GM12878 (cell line): ENCODE measurements around the gene RPRML. TPM values are rescaled to one million over a fixed set of nuclear protein-coding genes. Genes with fewer than 3 reads are reported as not detected.
A peak's percentile ranks its signal among the peaks of the same experiment; 100 is the strongest.

Experiments used
- ATAC-seq: fragments of 200-7000 bp; cut with Tn5 transposase; 3 replicates; pipeline ENCODE4 v1.9.1; 2020; ENCODE audit warnings: mild to moderate bottlenecking, moderate library complexity
- BruUV-seq: library from RNA; stranded (reverse); fragments of 400-500 nt; replicated peaks from 2 replicates; lab custom pipeline; 2021; lab: Mats Ljungman, UMichigan
- CTCF ChIA-PET: fragments of 300-600 bp; sonication (Branson Sonifier 250); formaldehyde crosslinking; extraction: SDS; loops from one replicate; lab custom pipeline; 2021; ENCODE audit warnings: inconsistent platforms; lab: Yijun Ruan, JAX
- POLR2A ChIA-PET: fragments of 350-600 bp; formaldehyde crosslinking; extraction: SDS; loops from one replicate; lab custom pipeline; 2021; ENCODE audit warnings: inconsistent platforms; lab: Charles Lee
- RAD21 ChIA-PET: fragments of 300-600 bp; sonication (Branson Sonifier 250); formaldehyde crosslinking; loops from one replicate; lab custom pipeline; 2023; ENCODE audit warnings: antibody characterized with exemption; ENCODE audit not compliant: unreplicated experiment; lab: Charles Lee
- SMC1A ChIA-PET: fragments of 300-600 bp; sonication (Branson Sonifier 250); formaldehyde crosslinking; loops from one replicate; lab custom pipeline; 2023; ENCODE audit not compliant: unreplicated experiment, uncharacterized antibody; lab: Charles Lee
- DNase-seq: peaks from one replicate; pipeline ENCODE4 v3.0.0-alpha.2; 2011; ENCODE audit warnings: low read depth, low spot score
- FAIRE-seq: peaks from 3 replicates; lab custom pipeline; 2011; peaks lifted over from hg19 to GRCh38; lab: Jason Lieb, UNC
- H2AFZ ChIP-seq: 2 replicates; pipeline ENCODE4 v1.6.0; 2011; ENCODE audit warnings: low read depth, low read length, control low read depth; ENCODE audit not compliant: control insufficient read depth
- H3K27ac ChIP-seq: 2 replicates; pipeline ENCODE4 v1.5.1; 2011; ENCODE audit warnings: control low read depth; ENCODE audit not compliant: control insufficient read depth, insufficient read depth
- H3K27me3 ChIP-seq, 2 experiments: replicated peaks in 1 of 2; 2 replicates each; pipeline versions ENCODE4 v1.6.0 to v1.6.1; 2011; ENCODE audit warnings: low read length in 1 of 2; ENCODE audit not compliant: control insufficient read depth in 2 of 2, insufficient read depth in 2 of 2
- H3K36me3 ChIP-seq, 2 experiments: 2 replicates each; pipeline ENCODE4 v1.5.1; 2011; ENCODE audit warnings: low read length in 1 of 2; ENCODE audit not compliant: control insufficient read depth in 2 of 2, insufficient read depth in 2 of 2
- H3K4me1 ChIP-seq: 2 replicates; pipeline ENCODE4 v1.6.1; 2011; ENCODE audit warnings: mild to moderate bottlenecking, low read length, moderate library complexity, mixed read lengths; ENCODE audit not compliant: control insufficient read depth, insufficient read depth
- H3K4me2 ChIP-seq: 2 replicates; pipeline ENCODE4 v1.6.0; 2011; ENCODE audit warnings: control low read depth; ENCODE audit not compliant: control insufficient read depth, insufficient read depth
- H3K4me3 ChIP-seq: fragments of 200-600 bp; sonication (generic); 2 replicates; pipeline ENCODE4 v1.5.1; 2016
- H3K79me2 ChIP-seq: 2 replicates; pipeline ENCODE4 v1.6.0; 2011; ENCODE audit warnings: low read length; ENCODE audit not compliant: control insufficient read depth, insufficient read depth
- H3K9ac ChIP-seq: 2 replicates; pipeline ENCODE4 v1.8.0; 2011; ENCODE audit warnings: low read length, control low read depth, mixed read lengths; ENCODE audit not compliant: control insufficient read depth, insufficient read depth
- H3K9me3 ChIP-seq: replicated peaks from 3 replicates; pipeline ENCODE4 v1.5.1; 2011; ENCODE audit warnings: mild to moderate bottlenecking, low read length; ENCODE audit not compliant: control insufficient read depth, insufficient read depth
- H4K20me1 ChIP-seq: 2 replicates; pipeline ENCODE4 v1.6.0; 2011; ENCODE audit not compliant: control insufficient read depth, insufficient read depth
- BHLHE40 ChIP-seq, 2 experiments: fragments of 450-650 bp in 1 of 2; IDR thresholded peaks; 2 replicates each; pipeline ENCODE4 v1.6.1; 2011 to 2017; ENCODE audit warnings: low read depth in 2 of 2, borderline replicate concordance in 1 of 2, improper control_type of control experiment in 1 of 2, low read length in 1 of 2, mild to moderate bottlenecking in 1 of 2
- EGR1 ChIP-seq, 2 experiments: IDR thresholded peaks; 1 replicate in 1 of 2; 2 replicates in 1 of 2; pipeline ENCODE4 v1.6.1; 2011 to 2012; ENCODE audit warnings: low read depth in 2 of 2, low read length in 2 of 2, borderline replicate concordance in 1 of 2, mild to moderate bottlenecking in 1 of 2, moderate library complexity in 1 of 2
- IRF4 ChIP-seq: IDR thresholded peaks from 2 replicates; pipeline ENCODE4 v1.6.1; 2011; ENCODE audit warnings: low read depth, low read length
- MYC ChIP-seq: IDR thresholded peaks from 2 replicates; pipeline ENCODE4 v1.6.1; 2011; ENCODE audit warnings: mild to moderate bottlenecking, low read length, moderate library complexity, inconsistent platforms; ENCODE audit not compliant: insufficient read depth, insufficient replicate concordance, insufficient read length, severe bottlenecking
- STAT3 ChIP-seq: IDR thresholded peaks from 2 replicates; pipeline ENCODE4 v1.6.1; 2011; ENCODE audit warnings: low read depth, low read length, improper control_type of control experiment
- ZNF217 ChIP-seq: fragments of 450-650 bp; IDR thresholded peaks from 2 replicates; pipeline ENCODE4 v1.6.1; 2017; ENCODE audit warnings: antibody characterized with exemption, mild to moderate bottlenecking
- WGBS: methylation state at CpG from one replicate; pipeline ENCODE4 v1.1.6; 2016; ENCODE audit warnings: low lambda C conversion rate; ENCODE audit not compliant: insufficient replicate concordance, insufficient coverage; ENCODE audit errors: missing lambda C conversion rate; 5-methylcytosine and 5-hydroxymethylcytosine counted together
- in situ Hi-C: fragments of 300-500 bp; cut with MboI; formaldehyde crosslinking; loops from 9 replicates; pipeline ENCODE4 v1.14.3; 2018; ENCODE audit warnings: mixed read lengths
- intact Hi-C: fragments of 100-400 bp; cut with micrococcal nuclease; formaldehyde crosslinking; loops from one replicate; pipeline ENCODE4 v1.14.2; 2022; ENCODE audit not compliant: unreplicated experiment
- polyA plus RNA-seq, 11 experiments: library from polyadenylated mRNA; depleted of rRNA in 4 of 11; unstranded in 6 of 11; stranded (reverse) in 5 of 11; fragments of >200 nt; fragmentation: Nextera tagmentation in 4 of 11; fragmentation: Illumina TruSeq in 1 of 11; extraction: Ambion mirVana in 4 of 11; extraction: Trizol in 1 of 11; gene quantifications; 1 replicate in 1 of 11; 2 replicates in 10 of 11; pipeline versions ENCODE4 v1.2.1 to v1.2.3, GENCODE V29; 2011 to 2016; ENCODE audit warnings: inconsistent platforms in 2 of 11, missing spikeins in 2 of 11, low read depth in 1 of 11
- total RNA-seq, 4 experiments: library from RNA; depleted of rRNA in 3 of 4; stranded (reverse); fragments of >200 nt in 3 of 4; fragmentation: Illumina TruSeq in 1 of 4; extraction: Trizol in 1 of 4; gene quantifications; 2 replicates each; pipeline versions ENCODE4 v1.2.1 to v1.2.3, GENCODE V29; 2013 to 2021

RPRML gene
- total and polyA plus RNA-seq, 10 of the 15 experiments (the other 5 are each of a cell fraction or from before 2014, with no cell fraction given): not detected

- DNase-seq (no peak), FAIRE-seq (no peak), ATAC-seq (peak; percentile 30; the same call in 2 of the 3 replicates)
- CTCF ChIA-PET: no interaction called here
- no TSS peak for BruUV-seq
- H3K27ac ChIP-seq: no peak overlapping the region
- H3K4me1 ChIP-seq: no peaks in the 10 kb centered on the region
- POLR2A ChIA-PET: no interaction called here
- H3K27me3 ChIP-seq: peaks cover 5 to 23% of the 10 kb centered on the region in 2 experiments
- H3K4me2 ChIP-seq: peak overlapping the region; percentile 75
- RAD21 ChIA-PET: no interaction called here
- no peak overlapping the region for H3K9ac ChIP-seq
- H3K9me3 ChIP-seq: no peaks in the 10 kb centered on the region
- in situ Hi-C loops (no loop called here), intact Hi-C loops (no loop called here)
- peak overlapping the region; percentile 36; the same call in 1 of the 2 replicates for H3K4me3 ChIP-seq
- H4K20me1 ChIP-seq: no peaks in the 10 kb centered on the region
- H2AFZ ChIP-seq: no peak overlapping the region
- no peaks in the 10 kb centered on the region for H3K79me2 ChIP-seq
- WGBS: 6% methylated on average over 61 of the region's 83 CpGs
- TF ChIP-seq IRF4 (no peak), EGR1 (IDR thresholded peaks at IDR 0.05; ENCODE audit: borderline replicate concordance in 1 of 2, low read depth in 2 of 2, low read length in 2 of 2) (0 out of 3 replicates have a peak, but pooled peaks of 1 of the 2 experiments have one; percentile 21), BHLHE40 (IDR thresholded peaks at IDR 0.05; ENCODE audit: borderline replicate concordance in 1 of 2, low read depth in 2 of 2, low read length in 1 of 2) (peak in 1 of 2 experiments; percentile 52; a peak in 3 of 4 replicates), MYC (no peak), STAT3 (no peak), ZNF217 (no peak)
- H3K36me3 ChIP-seq: no peaks in the 10 kb centered on the region
- SMC1A ChIA-PET: no interaction called here
These were observed 435 bp downstream of the RPRML start for GRCh38 chr17:46978489-46979146.
